WTC11 (cell line): ENCODE measurements around the gene SLC44A3.

Experiments
- CREB1 ChIP-seq: sonication (generic); formaldehyde crosslinking; IDR thresholded peaks from 2 replicates; pipeline ENCODE4 v1.8.0; 2023; ENCODE audit warnings: mild to moderate bottlenecking, missing genetic modification reagents
- JUN ChIP-seq: sonication (generic); formaldehyde crosslinking; IDR thresholded peaks from 2 replicates; pipeline ENCODE4 v1.8.0; 2023; ENCODE audit warnings: mild to moderate bottlenecking, missing genetic modification reagents
- NR2C2 ChIP-seq: sonication (generic); formaldehyde crosslinking; IDR thresholded peaks from 2 replicates; pipeline ENCODE4 v1.8.0; 2022; ENCODE audit warnings: mild to moderate bottlenecking, missing genetic modification reagents
- PRRX2 ChIP-seq: fragments of 250-450 bp; sonication (Bioruptor Pico); IDR thresholded peaks from 2 replicates; pipeline ENCODE4 v1.8.0; 2021; ENCODE audit warnings: mild to moderate bottlenecking
- ZBTB21 ChIP-seq: sonication (generic); formaldehyde crosslinking; IDR thresholded peaks from 2 replicates; pipeline ENCODE4 v1.8.1; 2023; ENCODE audit warnings: mild to moderate bottlenecking, missing genetic modification reagents, borderline replicate concordance
- ZNF232 ChIP-seq: sonication (generic); formaldehyde crosslinking; IDR thresholded peaks from 2 replicates; pipeline ENCODE4 v1.8.0; 2022; ENCODE audit warnings: mild to moderate bottlenecking, missing genetic modification reagents
- ZNF423 ChIP-seq: fragments of 250-450 bp; sonication (Bioruptor Pico); IDR thresholded peaks from 2 replicates; pipeline ENCODE4 v2.1.2; 2022; ENCODE audit warnings: mild to moderate bottlenecking, moderate library complexity
- TF ChIP-seq, protein P1 (sequence below): fragments of 200-600 bp; IDR thresholded peaks from 2 replicates; pipeline ENCODE4 v1.8.0; 2022; ENCODE audit warnings: antibody characterized with exemption
- TF ChIP-seq, protein P2 (sequence below): sonication (generic); formaldehyde crosslinking; IDR thresholded peaks from 2 replicates; pipeline ENCODE4 v1.8.1; 2023; ENCODE audit warnings: mild to moderate bottlenecking, moderate library complexity, missing genetic modification reagents
- TF ChIP-seq, protein P3 (sequence below): sonication (generic); formaldehyde crosslinking; IDR thresholded peaks from 2 replicates; pipeline ENCODE4 v1.8.1; 2023; ENCODE audit warnings: mild to moderate bottlenecking, missing genetic modification reagents, moderate library complexity
- TF ChIP-seq, protein P4 (sequence below): sonication (generic); formaldehyde crosslinking; IDR thresholded peaks from 2 replicates; pipeline ENCODE4 v1.8.0; 2022; ENCODE audit warnings: mild to moderate bottlenecking, missing genetic modification reagents
- TF ChIP-seq, protein P5 (sequence below): sonication (generic); formaldehyde crosslinking; IDR thresholded peaks from 2 replicates; pipeline ENCODE4 v1.8.1; 2022; ENCODE audit warnings: low read depth, missing genetic modification reagents, borderline replicate concordance
- TF ChIP-seq, protein P6 (sequence below): sonication (generic); formaldehyde crosslinking; IDR thresholded peaks from 2 replicates; pipeline ENCODE4 v1.8.0; 2023; ENCODE audit warnings: missing genetic modification reagents

DNA sequence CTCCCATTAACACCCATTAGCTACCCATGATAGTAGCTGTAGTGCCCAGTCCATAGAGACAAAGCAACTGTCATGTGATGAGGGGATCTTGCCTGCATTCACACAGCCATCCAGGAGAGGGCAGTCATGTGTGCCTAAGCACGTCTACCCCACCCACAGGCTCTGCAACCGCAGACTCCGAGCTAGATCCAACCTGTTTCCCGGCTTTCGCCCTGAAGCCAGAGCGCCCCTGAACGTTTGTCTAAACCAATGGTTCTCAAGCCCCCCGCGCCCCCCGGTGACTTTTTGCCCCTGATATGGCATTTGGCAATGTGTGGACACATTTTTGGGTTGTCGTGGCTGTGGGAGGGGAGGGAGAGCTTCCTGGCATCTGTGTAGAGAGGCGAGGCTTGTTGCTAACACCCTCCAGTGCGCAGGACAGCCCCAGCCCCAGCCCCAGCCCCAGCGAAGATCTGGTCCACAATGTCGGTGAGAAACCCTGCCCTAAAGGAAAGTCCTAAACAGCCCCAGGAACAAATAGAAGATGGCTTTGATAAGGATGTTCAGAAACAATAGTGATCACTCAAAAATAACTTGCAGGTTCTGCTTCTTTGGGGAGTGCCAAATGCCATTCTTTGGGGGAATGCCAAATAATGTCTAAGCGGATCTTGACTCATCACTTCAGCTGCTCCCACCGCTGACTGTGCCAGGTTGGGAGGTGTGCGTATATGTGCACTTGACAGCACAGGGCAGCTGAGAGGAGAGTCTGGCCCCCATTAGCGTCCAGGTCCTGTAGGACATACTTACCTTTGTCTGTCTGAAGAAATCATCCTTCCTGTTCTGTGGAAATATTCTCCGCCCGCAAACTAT is 34.5 kb downstream of the SLC44A3 start:
- TF ChIP-seq, protein P1, sequence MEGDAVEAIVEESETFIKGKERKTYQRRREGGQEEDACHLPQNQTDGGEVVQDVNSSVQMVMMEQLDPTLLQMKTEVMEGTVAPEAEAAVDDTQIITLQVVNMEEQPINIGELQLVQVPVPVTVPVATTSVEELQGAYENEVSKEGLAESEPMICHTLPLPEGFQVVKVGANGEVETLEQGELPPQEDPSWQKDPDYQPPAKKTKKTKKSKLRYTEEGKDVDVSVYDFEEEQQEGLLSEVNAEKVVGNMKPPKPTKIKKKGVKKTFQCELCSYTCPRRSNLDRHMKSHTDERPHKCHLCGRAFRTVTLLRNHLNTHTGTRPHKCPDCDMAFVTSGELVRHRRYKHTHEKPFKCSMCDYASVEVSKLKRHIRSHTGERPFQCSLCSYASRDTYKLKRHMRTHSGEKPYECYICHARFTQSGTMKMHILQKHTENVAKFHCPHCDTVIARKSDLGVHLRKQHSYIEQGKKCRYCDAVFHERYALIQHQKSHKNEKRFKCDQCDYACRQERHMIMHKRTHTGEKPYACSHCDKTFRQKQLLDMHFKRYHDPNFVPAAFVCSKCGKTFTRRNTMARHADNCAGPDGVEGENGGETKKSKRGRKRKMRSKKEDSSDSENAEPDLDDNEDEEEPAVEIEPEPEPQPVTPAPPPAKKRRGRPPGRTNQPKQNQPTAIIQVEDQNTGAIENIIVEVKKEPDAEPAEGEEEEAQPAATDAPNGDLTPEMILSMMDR, result peak; percentile 72
- no peak for TF ChIP-seq PRRX2
- TF ChIP-seq, protein P2, sequence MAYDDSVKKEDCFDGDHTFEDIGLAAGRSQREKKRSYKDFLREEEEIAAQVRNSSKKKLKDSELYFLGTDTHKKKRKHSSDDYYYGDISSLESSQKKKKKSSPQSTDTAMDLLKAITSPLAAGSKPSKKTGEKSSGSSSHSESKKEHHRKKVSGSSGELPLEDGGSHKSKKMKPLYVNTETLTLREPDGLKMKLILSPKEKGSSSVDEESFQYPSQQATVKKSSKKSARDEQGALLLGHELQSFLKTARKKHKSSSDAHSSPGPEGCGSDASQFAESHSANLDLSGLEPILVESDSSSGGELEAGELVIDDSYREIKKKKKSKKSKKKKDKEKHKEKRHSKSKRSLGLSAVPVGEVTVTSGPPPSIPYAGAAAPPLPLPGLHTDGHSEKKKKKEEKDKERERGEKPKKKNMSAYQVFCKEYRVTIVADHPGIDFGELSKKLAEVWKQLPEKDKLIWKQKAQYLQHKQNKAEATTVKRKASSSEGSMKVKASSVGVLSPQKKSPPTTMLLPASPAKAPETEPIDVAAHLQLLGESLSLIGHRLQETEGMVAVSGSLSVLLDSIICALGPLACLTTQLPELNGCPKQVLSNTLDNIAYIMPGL (CRISPR knock-in tag), result no peak
- no peak for TF ChIP-seq JUN (CRISPR knock-in tag)
- TF ChIP-seq, protein P3, sequence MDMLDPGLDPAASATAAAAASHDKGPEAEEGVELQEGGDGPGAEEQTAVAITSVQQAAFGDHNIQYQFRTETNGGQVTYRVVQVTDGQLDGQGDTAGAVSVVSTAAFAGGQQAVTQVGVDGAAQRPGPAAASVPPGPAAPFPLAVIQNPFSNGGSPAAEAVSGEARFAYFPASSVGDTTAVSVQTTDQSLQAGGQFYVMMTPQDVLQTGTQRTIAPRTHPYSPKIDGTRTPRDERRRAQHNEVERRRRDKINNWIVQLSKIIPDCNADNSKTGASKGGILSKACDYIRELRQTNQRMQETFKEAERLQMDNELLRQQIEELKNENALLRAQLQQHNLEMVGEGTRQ (CRISPR knock-in tag), result peak; percentile 87
- TF ChIP-seq, protein P4, sequence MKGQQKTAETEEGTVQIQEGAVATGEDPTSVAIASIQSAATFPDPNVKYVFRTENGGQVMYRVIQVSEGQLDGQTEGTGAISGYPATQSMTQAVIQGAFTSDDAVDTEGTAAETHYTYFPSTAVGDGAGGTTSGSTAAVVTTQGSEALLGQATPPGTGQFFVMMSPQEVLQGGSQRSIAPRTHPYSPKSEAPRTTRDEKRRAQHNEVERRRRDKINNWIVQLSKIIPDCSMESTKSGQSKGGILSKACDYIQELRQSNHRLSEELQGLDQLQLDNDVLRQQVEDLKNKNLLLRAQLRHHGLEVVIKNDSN (CRISPR knock-in tag), result peak; percentile 86
- TF ChIP-seq ZNF232, result no peak
- TF ChIP-seq, protein P5, sequence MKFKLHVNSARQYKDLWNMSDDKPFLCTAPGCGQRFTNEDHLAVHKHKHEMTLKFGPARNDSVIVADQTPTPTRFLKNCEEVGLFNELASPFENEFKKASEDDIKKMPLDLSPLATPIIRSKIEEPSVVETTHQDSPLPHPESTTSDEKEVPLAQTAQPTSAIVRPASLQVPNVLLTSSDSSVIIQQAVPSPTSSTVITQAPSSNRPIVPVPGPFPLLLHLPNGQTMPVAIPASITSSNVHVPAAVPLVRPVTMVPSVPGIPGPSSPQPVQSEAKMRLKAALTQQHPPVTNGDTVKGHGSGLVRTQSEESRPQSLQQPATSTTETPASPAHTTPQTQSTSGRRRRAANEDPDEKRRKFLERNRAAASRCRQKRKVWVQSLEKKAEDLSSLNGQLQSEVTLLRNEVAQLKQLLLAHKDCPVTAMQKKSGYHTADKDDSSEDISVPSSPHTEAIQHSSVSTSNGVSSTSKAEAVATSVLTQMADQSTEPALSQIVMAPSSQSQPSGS (CRISPR knock-in tag), result no peak
- TF ChIP-seq, protein P6, sequence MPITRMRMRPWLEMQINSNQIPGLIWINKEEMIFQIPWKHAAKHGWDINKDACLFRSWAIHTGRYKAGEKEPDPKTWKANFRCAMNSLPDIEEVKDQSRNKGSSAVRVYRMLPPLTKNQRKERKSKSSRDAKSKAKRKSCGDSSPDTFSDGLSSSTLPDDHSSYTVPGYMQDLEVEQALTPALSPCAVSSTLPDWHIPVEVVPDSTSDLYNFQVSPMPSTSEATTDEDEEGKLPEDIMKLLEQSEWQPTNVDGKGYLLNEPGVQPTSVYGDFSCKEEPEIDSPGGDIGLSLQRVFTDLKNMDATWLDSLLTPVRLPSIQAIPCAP (CRISPR knock-in tag), result no peak
- no peak for TF ChIP-seq CREB1 (CRISPR knock-in tag)
- no peak for TF ChIP-seq ZBTB21
- no peak for TF ChIP-seq ZNF423 (CRISPR knock-in tag)
- no peak for TF ChIP-seq NR2C2 (CRISPR knock-in tag)
